Coronary artery (tissue), 2 donors: ENCODE measurements around the gene CTNNA2.

Source experiments
- DNase-seq: peaks from one replicate; pipeline ENCODE4 v3.0.0-alpha.2; 2017; ENCODE audit warnings: low spot score
- H3K27ac ChIP-seq, 2 donors: fragments of 200-600 bp; sonication (generic); one replicate each; pipeline ENCODE4 v1.5.1; 2016 to 2019
- H3K4me3 ChIP-seq: fragments of 200-600 bp; sonication (generic); 2 replicates; pipeline ENCODE4 v1.5.1; 2016; ENCODE audit warnings: mild to moderate bottlenecking, moderate library complexity
- CTCF ChIP-seq: fragments of 200-600 bp; sonication (generic); IDR thresholded peaks from one replicate; pipeline ENCODE4 v1.5.1; 2019; ENCODE audit warnings: antibody characterized with exemption

Gene CTNNA2

DNA sequence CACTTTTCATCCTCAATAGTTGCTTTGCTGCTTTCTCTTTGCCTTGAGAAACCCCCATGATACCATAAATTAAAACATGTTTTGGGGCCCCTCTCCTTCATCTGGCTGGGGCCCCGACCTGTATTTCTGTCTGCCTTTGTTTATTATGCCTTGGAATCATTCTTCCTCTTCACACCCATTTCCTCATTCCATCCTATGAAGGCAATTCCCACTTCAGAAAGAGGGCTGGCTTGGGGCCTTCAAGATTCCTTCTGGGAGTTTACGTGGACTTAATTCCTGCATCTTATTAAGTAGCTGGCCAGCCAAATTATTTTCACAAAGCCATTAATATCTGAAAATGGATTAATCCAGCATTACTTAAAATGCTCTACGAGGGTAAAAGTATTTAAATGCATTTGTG, 798.5 kb downstream of the CTNNA2 start:
- no peak for TF ChIP-seq CTCF
- Histone ChIP-seq H3K27ac (no peak overlapping the region), H3K4me3 (no peak overlapping the region)
- DNase-seq = no peak

- H3K4me3 ChIP-seq = no peak overlapping the region
- H3K27ac ChIP-seq = no peak overlapping the region
- TF ChIP-seq CTCF = no peak
- no peak for DNase-seq
Measured at GRCh38 chr2:80312282-80312839, 799.5 kb downstream of the CTNNA2 start.

DNA sequence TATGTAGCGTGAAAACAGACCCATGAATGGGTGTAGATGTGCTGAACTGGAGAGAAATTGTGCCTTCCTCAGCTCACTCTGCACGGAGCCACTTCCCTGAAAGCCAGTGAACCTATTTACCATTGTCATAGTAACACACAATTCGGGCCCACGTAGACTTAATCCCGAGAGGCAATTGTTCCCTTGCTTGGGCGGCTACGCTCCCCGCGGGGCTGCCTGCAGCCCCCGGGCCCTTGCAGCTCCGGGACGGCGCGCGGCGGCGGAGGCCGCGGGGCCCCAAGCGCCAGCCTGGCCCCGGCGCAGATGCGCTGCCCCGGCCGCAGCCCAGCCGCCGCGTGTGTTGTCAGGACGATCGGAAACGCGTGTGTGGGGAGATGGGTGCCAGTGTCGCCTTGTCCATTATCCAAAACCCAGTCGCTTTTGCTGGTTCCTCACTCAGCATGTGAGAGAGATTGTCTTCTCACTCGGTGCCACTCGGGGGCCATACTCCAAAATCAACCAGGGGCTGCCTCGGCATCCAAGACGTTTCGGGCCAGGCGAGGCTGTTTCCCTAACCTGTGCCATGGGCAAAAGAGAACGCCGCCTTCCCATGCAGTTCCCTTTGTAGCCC, 809.6 kb downstream of the CTNNA2 start:
- Histone ChIP-seq H3K4me3 (no peak overlapping the region), H3K27ac (no peak overlapping the region)
- no peak for DNase-seq
- no peak for TF ChIP-seq CTCF

- no peak overlapping the region for H3K27ac ChIP-seq
Measured at GRCh38 chr2:80322958-80323357, 810.1 kb downstream of the CTNNA2 start.

GRCh38 chr2:80323610-80324009, 810.8 kb downstream of the CTNNA2 start:
- no peak for TF ChIP-seq CTCF

More at GRCh38 chr2:80322958-80323357, 810.1 kb downstream of the CTNNA2 start:
- DNase-seq = no peak
- no peak overlapping the region for H3K4me3 ChIP-seq
- no peak for TF ChIP-seq CTCF

DNA sequence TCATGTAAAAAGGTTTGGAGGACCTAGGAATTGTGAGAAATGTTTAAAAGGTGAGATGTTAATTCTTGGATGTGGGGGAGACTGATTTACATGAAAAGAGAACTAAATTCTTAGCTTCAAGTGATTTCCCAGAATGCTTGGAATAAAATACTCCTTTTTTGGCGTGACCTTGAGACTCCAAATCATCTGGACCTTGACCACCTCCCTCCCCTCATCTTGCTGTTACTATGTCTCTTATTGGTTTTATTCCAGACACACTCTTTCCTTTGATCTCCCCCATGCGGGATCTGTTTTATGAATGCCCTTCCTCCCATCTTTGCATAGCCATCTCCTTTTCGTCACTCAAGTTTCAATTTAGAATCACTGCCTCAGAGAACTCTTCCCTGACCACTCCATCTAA, 811.7 kb downstream of the CTNNA2 start:
- no peak for DNase-seq
- H3K27ac ChIP-seq = no peak overlapping the region
- H3K4me3 ChIP-seq = no peak overlapping the region
- no peak for TF ChIP-seq CTCF

More at GRCh38 chr2:80323610-80324009, 810.8 kb downstream of the CTNNA2 start:
- no peak overlapping the region for H3K4me3 ChIP-seq
- DNase-seq = no peak
- H3K27ac ChIP-seq = no peak overlapping the region

- Histone ChIP-seq H3K27ac (no peak overlapping the region), H3K4me3 (no peak overlapping the region)
- no peak for TF ChIP-seq CTCF
- DNase-seq = no peak
Measured at GRCh38 chr2:80326214-80326613, 813.4 kb downstream of the CTNNA2 start.
